Measurements from ENCODE around the gene BTBD16.

BTBD16 gene

GRCh38 chr10:122271076-122271475 lies at the start of gene BTBD16:
TSS of gene BTBD16 (plus strand) at chr10:122271296. CDS start at chr10:122275082, 3,786 bp downstream.
- DNase-seq (ENCODE audit: extremely low read depth, insufficient read length), result no peak
- TF ChIP-seq, protein P1, sequence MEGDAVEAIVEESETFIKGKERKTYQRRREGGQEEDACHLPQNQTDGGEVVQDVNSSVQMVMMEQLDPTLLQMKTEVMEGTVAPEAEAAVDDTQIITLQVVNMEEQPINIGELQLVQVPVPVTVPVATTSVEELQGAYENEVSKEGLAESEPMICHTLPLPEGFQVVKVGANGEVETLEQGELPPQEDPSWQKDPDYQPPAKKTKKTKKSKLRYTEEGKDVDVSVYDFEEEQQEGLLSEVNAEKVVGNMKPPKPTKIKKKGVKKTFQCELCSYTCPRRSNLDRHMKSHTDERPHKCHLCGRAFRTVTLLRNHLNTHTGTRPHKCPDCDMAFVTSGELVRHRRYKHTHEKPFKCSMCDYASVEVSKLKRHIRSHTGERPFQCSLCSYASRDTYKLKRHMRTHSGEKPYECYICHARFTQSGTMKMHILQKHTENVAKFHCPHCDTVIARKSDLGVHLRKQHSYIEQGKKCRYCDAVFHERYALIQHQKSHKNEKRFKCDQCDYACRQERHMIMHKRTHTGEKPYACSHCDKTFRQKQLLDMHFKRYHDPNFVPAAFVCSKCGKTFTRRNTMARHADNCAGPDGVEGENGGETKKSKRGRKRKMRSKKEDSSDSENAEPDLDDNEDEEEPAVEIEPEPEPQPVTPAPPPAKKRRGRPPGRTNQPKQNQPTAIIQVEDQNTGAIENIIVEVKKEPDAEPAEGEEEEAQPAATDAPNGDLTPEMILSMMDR (IDR thresholded peaks at IDR 0.05; ENCODE audit: insufficient read depth, low read length, poor library complexity, severe bottlenecking), result no peak
- Histone ChIP-seq H3K36me3 (ENCODE audit: control insufficient read depth, insufficient read depth, low read length) (no peaks in the 10 kb centered on the region), H3K27me3 (replicated peaks; ENCODE audit: control insufficient read depth, insufficient read depth, low read length) (no peaks in the 10 kb centered on the region; the same call in 1 of the 2 replicates), H3K4me3 (replicated peaks; ENCODE audit: low read depth, low read length) (no peak within 1 kb of the TSS)

DNA sequence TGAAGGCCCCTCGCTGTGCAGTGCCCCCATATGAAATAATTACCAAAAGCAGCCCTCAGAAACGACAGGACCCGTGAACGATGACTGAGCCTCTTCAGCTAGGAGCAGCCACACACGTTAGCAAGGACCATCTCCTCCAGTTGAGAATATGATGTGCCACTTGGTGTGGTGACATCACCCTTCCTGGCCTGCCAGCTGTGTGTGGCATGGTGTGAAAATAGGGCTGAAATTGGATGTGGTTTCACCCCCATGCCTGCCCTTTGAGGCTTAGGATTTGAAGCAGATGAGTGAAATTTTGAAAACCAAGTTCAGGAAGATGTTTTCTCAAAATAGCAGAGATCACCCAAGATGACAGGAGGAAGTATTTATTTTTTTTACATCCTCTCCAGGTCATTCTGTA lies 49.1 kb upstream of the BTBD16 start:
- Histone ChIP-seq H3K36me3 (ENCODE audit: control insufficient read depth, insufficient read depth, low read length) (no peaks in the 10 kb centered on the region), H3K27me3 (replicated peaks; ENCODE audit: control insufficient read depth, insufficient read depth, low read length) (no peaks in the 10 kb centered on the region; the same call in none of the 2 replicates), H3K4me3 (replicated peaks; ENCODE audit: low read depth, low read length) (no peak overlapping the region)
- no peak for DNase-seq (ENCODE audit: extremely low read depth, insufficient read length)
- TF ChIP-seq, protein P1 (IDR thresholded peaks at IDR 0.05; ENCODE audit: insufficient read depth, low read length, poor library complexity, severe bottlenecking), result no peak

- Histone ChIP-seq H3K4me3 (replicated peaks; ENCODE audit: low read depth, low read length) (no peak overlapping the region), H3K36me3 (ENCODE audit: control insufficient read depth, insufficient read depth, low read length) (no peaks in the 10 kb centered on the region), H3K27me3 (replicated peaks; ENCODE audit: control insufficient read depth, insufficient read depth, low read length) (no peaks in the 10 kb centered on the region; the same call in none of the 2 replicates)
- TF ChIP-seq, protein P1 (IDR thresholded peaks at IDR 0.05; ENCODE audit: insufficient read depth, low read length, poor library complexity, severe bottlenecking), result no peak
- DNase-seq (ENCODE audit: extremely low read depth, insufficient read length), result no peak
Observed at GRCh38 chr10:122222638-122223037, 48.5 kb upstream of the BTBD16 start.

GRCh38 chr10:122224159-122224558 lies 46.9 kb upstream of the BTBD16 start:
- Histone ChIP-seq H3K36me3 (ENCODE audit: control insufficient read depth, insufficient read depth, low read length) (no peaks in the 10 kb centered on the region), H3K4me3 (replicated peaks; ENCODE audit: low read depth, low read length) (no peak overlapping the region), H3K27me3 (replicated peaks; ENCODE audit: control insufficient read depth, insufficient read depth, low read length) (no peaks in the 10 kb centered on the region; the same call in none of the 2 replicates)
- DNase-seq (ENCODE audit: extremely low read depth, insufficient read length), result no peak
- TF ChIP-seq, protein P1 (IDR thresholded peaks at IDR 0.05; ENCODE audit: insufficient read depth, low read length, poor library complexity, severe bottlenecking), result no peak

DNA sequence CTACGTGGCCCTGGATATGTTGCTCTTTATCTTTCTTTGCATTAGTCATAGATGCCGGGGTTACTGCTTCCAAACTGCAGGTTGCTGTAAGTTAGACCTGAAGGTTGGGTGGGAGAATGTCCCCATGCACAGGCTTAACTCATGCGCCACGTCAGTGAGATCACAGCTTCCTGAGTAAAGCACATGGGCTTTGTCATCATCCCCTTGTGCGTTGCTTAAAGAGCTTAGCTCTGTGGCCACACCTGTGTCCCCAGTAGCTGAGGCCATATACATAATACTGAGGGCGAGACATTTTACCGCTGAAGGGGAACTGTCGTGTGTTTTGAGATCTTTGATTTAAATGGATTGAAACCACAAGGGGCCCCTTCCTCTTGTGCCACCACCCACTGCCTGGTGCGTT lies 45.8 kb upstream of the BTBD16 start:
- DNase-seq (ENCODE audit: extremely low read depth, insufficient read length), result no peak
- TF ChIP-seq, protein P1 (IDR thresholded peaks at IDR 0.05; ENCODE audit: insufficient read depth, low read length, poor library complexity, severe bottlenecking), result no peak
- Histone ChIP-seq H3K4me3 (replicated peaks; ENCODE audit: low read depth, low read length) (no peak overlapping the region), H3K36me3 (ENCODE audit: control insufficient read depth, insufficient read depth, low read length) (no peaks in the 10 kb centered on the region), H3K27me3 (replicated peaks; ENCODE audit: control insufficient read depth, insufficient read depth, low read length) (no peaks in the 10 kb centered on the region; the same call in none of the 2 replicates)

DNA sequence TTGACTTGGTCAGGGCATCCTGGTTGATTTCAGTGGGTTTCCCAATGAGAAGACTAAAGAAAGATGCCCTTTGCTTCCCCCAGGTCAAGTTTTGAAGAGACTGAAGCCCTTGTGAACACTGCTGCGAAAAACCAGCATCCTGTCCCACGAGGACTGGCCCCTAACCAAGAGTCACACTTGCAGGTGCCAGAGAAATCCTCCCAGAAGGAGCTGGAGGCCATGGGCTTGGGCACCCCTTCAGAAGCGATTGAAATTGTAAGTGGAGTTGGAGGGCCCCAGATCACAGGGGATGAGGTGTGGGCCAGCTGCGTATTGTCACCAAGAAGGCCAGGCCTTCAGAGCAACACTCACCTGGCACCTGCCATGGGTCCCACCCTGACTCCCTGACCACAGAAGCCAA lies 43.3 kb upstream of the BTBD16 start:
- TF ChIP-seq, protein P1 (IDR thresholded peaks at IDR 0.05; ENCODE audit: insufficient read depth, low read length, poor library complexity, severe bottlenecking), result no peak
- H3K27me3 ChIP-seq (replicated peaks; ENCODE audit: control insufficient read depth, insufficient read depth, low read length), result no peaks in the 10 kb centered on the region; the same call in 1 of the 2 replicates
- H3K4me3 ChIP-seq (replicated peaks; ENCODE audit: low read depth, low read length), result no peak overlapping the region
- no peak for DNase-seq (ENCODE audit: extremely low read depth, insufficient read length)
- H3K36me3 ChIP-seq (ENCODE audit: control insufficient read depth, insufficient read depth, low read length), result no peaks in the 10 kb centered on the region

Measured in GM06990 (cell line).